ENCODE results near the gene BCORL1.

DNA sequence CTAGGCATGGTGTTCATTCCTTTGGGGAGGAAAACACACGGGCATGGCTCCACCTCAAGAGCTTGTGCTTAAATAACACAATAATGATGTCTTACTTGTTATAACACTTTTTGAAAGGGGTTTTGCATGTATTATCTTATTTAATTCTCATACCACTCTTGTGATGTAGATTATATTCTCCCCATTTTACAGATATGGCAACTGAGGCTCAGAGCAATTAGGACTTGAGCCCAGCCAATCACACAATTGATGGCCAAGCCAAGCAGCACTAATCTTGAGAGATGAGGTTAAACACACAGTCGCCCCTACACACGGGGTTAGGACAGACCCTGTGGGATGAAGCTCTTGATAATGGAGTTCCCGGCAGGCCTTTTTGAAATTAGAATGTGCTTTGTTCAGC lies 45.1 kb downstream of the BCORL1 start:
- no peak for TF ChIP-seq POLR2A (IDR thresholded peaks at IDR 0.05; ENCODE audit: extremely low read depth, insufficient read length)
- TF ChIP-seq, protein P1, sequence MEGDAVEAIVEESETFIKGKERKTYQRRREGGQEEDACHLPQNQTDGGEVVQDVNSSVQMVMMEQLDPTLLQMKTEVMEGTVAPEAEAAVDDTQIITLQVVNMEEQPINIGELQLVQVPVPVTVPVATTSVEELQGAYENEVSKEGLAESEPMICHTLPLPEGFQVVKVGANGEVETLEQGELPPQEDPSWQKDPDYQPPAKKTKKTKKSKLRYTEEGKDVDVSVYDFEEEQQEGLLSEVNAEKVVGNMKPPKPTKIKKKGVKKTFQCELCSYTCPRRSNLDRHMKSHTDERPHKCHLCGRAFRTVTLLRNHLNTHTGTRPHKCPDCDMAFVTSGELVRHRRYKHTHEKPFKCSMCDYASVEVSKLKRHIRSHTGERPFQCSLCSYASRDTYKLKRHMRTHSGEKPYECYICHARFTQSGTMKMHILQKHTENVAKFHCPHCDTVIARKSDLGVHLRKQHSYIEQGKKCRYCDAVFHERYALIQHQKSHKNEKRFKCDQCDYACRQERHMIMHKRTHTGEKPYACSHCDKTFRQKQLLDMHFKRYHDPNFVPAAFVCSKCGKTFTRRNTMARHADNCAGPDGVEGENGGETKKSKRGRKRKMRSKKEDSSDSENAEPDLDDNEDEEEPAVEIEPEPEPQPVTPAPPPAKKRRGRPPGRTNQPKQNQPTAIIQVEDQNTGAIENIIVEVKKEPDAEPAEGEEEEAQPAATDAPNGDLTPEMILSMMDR (IDR thresholded peaks at IDR 0.05; ENCODE audit: low read depth, low read length) = no peak
- TF ChIP-seq, protein P2, sequence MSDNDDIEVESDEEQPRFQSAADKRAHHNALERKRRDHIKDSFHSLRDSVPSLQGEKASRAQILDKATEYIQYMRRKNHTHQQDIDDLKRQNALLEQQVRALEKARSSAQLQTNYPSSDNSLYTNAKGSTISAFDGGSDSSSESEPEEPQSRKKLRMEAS (IDR thresholded peaks at IDR 0.05; ENCODE audit: low read depth, low read length) = no peak
- no peak for TF ChIP-seq MYC (IDR thresholded peaks at IDR 0.05; ENCODE audit: low read depth, low read length)

All from NB4 (cell line).